ENCODE measurements around the gene HAND2.

DNA sequence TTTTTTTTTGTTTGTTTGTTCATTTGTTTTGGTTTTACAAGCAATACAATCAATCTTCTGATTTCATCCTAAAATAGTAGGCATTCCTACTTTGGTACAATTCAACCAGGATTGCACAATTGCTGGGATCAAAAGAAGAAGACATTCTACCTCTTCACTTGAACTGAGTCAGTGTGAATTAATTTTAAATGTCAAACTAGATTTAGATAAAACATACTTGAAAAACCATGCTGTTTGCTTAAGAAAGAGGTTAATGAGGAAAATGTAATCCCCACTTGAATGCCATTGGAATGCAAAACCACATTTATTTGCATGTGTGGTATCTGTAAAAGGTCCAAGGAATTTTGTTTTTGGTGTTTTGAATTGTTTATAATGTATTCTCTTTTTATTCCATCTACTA lies 40.5 kb downstream of the HAND2 start:
- TF ChIP-seq POLR2A (IDR thresholded peaks at IDR 0.05): no peak
- TF ChIP-seq, protein P1, sequence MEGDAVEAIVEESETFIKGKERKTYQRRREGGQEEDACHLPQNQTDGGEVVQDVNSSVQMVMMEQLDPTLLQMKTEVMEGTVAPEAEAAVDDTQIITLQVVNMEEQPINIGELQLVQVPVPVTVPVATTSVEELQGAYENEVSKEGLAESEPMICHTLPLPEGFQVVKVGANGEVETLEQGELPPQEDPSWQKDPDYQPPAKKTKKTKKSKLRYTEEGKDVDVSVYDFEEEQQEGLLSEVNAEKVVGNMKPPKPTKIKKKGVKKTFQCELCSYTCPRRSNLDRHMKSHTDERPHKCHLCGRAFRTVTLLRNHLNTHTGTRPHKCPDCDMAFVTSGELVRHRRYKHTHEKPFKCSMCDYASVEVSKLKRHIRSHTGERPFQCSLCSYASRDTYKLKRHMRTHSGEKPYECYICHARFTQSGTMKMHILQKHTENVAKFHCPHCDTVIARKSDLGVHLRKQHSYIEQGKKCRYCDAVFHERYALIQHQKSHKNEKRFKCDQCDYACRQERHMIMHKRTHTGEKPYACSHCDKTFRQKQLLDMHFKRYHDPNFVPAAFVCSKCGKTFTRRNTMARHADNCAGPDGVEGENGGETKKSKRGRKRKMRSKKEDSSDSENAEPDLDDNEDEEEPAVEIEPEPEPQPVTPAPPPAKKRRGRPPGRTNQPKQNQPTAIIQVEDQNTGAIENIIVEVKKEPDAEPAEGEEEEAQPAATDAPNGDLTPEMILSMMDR (IDR thresholded peaks at IDR 0.05): no peak

All from lower leg skin (tissue), 3 donors.